GM23248 (cell line): ENCODE measurements around the gene VPS26C.

Experiments
- EZH2 ChIP-seq: fragments of 200-600 bp; sonication (generic); IDR thresholded peaks from 2 replicates; pipeline ENCODE4 v1.6.1; 2018; ENCODE audit warnings: antibody characterized with exemption, mild to moderate bottlenecking; ENCODE audit not compliant: insufficient read depth, poor library complexity, severe bottlenecking
- EZH2phosphoT487 ChIP-seq: fragments of 200-600 bp; sonication (generic); IDR thresholded peaks from 2 replicates; pipeline ENCODE4 v1.6.1; 2018; ENCODE audit warnings: antibody characterized with exemption, moderate library complexity, mild to moderate bottlenecking, low read depth; ENCODE audit not compliant: insufficient read depth

- TF ChIP-seq EZH2 (no peak), EZH2phosphoT487 (no peak)
These were observed 6.3 kb upstream of the VPS26C start for GRCh38 chr21:37273440-37273839.
